BJ (cell line): ENCODE results near the gene YPEL1. TPM values are rescaled to one million over a fixed set of nuclear protein-coding genes. Genes with fewer than 3 reads are reported as not detected.

Experiments used
- CTCF ChIA-PET: fragments of 350-600 bp; formaldehyde crosslinking; extraction: SDS; loops from one replicate; lab custom pipeline; 2021; ENCODE audit warnings: antibody characterized with exemption, inconsistent platforms; lab: Yijun Ruan, JAX
- POLR2A ChIA-PET: fragments of 300-600 bp; sonication (Branson Sonifier 250); formaldehyde crosslinking; extraction: SDS; loops from one replicate; lab custom pipeline; 2021; ENCODE audit warnings: antibody characterized with exemption; lab: Charles Lee
- DNase-seq: peaks from one replicate; pipeline ENCODE4 v3.0.0-alpha.2; 2011; ENCODE audit warnings: low read depth
- H3K27me3 ChIP-seq: 2 replicates; pipeline ENCODE4 v1.6.0; 2011; ENCODE audit warnings: low read length; ENCODE audit not compliant: control insufficient read depth, insufficient read depth
- H3K36me3 ChIP-seq: 2 replicates; pipeline ENCODE4 v1.5.1; 2011; ENCODE audit warnings: low read length; ENCODE audit not compliant: control insufficient read depth, insufficient read depth
- H3K4me3 ChIP-seq: 2 replicates; pipeline ENCODE4 v1.5.1; 2011; ENCODE audit warnings: low read depth, mild to moderate bottlenecking, control low read depth, low read length
- CTCF ChIP-seq: IDR thresholded peaks from 2 replicates; pipeline ENCODE4 v1.5.1; 2011; ENCODE audit warnings: low read depth, mild to moderate bottlenecking, control low read depth, inconsistent platforms, low read length, moderate library complexity; ENCODE audit not compliant: insufficient read depth
- polyA plus RNA-seq: library from polyadenylated mRNA; depleted of rRNA; stranded (reverse); fragments of >200 nt; gene quantifications from 2 replicates; pipeline ENCODE4 v1.2.3, GENCODE V29; 2011

The YPEL1 gene
- polyA plus RNA-seq, 1 experiment: 0.69 TPM

- POLR2A ChIA-PET: no interaction called here
- Histone ChIP-seq H3K27me3 (peaks cover 4% of the 10 kb centered on the region), H3K4me3 (no peak overlapping the region), H3K36me3 (no peaks in the 10 kb centered on the region)
- TF ChIP-seq CTCF: no peak
- CTCF ChIA-PET: no interaction called here
- no peak for DNase-seq
Observed at GRCh38 chr22:21739828-21740377, 4.3 kb upstream of the YPEL1 start.

GRCh38 chr22:21738966-21739365, 3.4 kb upstream of the YPEL1 start:
- DNase-seq: no peak
- ChIA-PET POLR2A (no interaction called here), CTCF (interaction anchor here (0.6 kb wide), 1 partner anchor 167 kb away, joined by 3 read pairs; no protein-coding TSS in a partner anchor)
- H3K4me3 ChIP-seq: no peak overlapping the region
- peaks cover 4% of the 10 kb centered on the region for H3K27me3 ChIP-seq
- H3K36me3 ChIP-seq: no peaks in the 10 kb centered on the region
- TF ChIP-seq CTCF: no peak

GRCh38 chr22:21738081-21738480, 2.5 kb upstream of the YPEL1 start:
- ChIA-PET CTCF (no interaction called here), POLR2A (no interaction called here)
- Histone ChIP-seq H3K4me3 (no peak overlapping the region), H3K36me3 (no peaks in the 10 kb centered on the region), H3K27me3 (peaks cover 6% of the 10 kb centered on the region)
- TF ChIP-seq CTCF: no peak
- no peak for DNase-seq

- no peak for DNase-seq
- Histone ChIP-seq H3K27me3 (peaks cover 6% of the 10 kb centered on the region), H3K4me3 (no peak overlapping the region), H3K36me3 (no peaks in the 10 kb centered on the region)
- TF ChIP-seq CTCF: no peak
- CTCF ChIA-PET: interaction anchor here (1.2 kb wide), 1 partner anchor 202 kb away, joined by 3 read pairs; no protein-coding TSS in a partner anchor
- POLR2A ChIA-PET: no interaction called here
Observed at GRCh38 chr22:21736948-21737347, 1.4 kb upstream of the YPEL1 start.

GRCh38 chr22:21736084-21736642, 569 bp upstream of the YPEL1 start:
- Histone ChIP-seq H3K36me3 (no peaks in the 10 kb centered on the region), H3K27me3 (peaks cover 6% of the 10 kb centered on the region), H3K4me3 (peak overlapping the region; percentile 60)
- no peak for DNase-seq
- no peak for TF ChIP-seq CTCF
- POLR2A ChIA-PET: interaction anchor here (0.5 to 0.6 kb wide), 4 partner anchors 17 to 61 kb away, joined by 3 to 9 read pairs (median 3); no protein-coding TSS in a partner anchor
- CTCF ChIA-PET: interaction anchor here (0.6 to 1.5 kb wide), 3 partner anchors 202 to 1013 kb away, joined by 3 to 5 read pairs (median 3); no protein-coding TSS in a partner anchor
